ENCODE results near the gene SSTR4.

The SSTR4 gene

GRCh38 chr20:23061262-23061661, 26.1 kb downstream of the SSTR4 start:
- no peak for DNase-seq
- Mint-ChIP-seq H3K27me3 (no peaks in the 10 kb centered on the region), H3K4me1 (no peaks in the 10 kb centered on the region), H3K27ac (no peak overlapping the region), H3K4me3 (no peak overlapping the region), H3K9me3 (peaks cover 4% of the 10 kb centered on the region), H3K36me3 (ENCODE audit: low read depth) (no peaks in the 10 kb centered on the region)
- ATAC-seq = no peak

DNA sequence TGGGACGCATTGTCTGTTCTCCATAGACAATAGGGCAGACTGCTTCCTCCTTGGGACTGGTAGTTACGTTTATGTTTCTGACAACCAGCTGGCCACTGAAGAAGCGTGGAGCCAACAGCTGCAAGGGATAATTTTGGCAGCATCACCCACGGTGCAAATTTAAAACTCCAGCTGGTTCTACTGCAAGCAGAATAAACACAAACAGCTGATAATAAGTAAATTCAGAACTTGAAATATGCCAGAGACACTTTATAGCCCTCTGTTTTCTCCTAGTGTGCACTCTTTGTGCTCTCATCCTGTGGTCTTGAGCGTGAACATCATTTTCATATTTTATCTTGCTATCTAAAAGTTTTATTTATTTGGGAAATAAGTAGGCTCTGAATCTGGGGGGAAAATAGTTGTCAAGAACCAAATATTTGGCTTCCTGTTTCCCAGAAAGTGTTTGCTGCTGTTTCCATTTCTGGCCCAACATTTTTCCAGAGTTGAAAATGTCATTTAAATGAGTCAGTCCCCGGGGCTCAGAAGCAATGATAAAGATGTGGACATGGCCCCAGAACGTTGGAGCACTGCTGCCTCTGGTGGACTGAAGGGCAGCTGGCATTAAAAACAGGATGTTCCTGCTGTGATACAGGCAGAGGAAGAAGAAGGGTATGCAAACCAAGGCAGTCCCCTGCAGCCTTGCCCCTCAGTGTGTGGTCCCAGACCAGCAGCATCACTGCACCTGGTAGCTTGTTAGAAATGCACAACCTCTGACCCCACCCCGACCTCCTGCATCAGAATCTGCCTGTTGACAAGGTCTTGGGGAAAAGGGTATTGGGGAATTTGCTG, 26.8 kb downstream of the SSTR4 start:
- Mint-ChIP-seq H3K27ac (no peak overlapping the region), H3K4me3 (no peak overlapping the region), H3K4me1 (no peaks in the 10 kb centered on the region), H3K9me3 (no peaks in the 10 kb centered on the region), H3K27me3 (no peaks in the 10 kb centered on the region), H3K36me3 (ENCODE audit: low read depth) (no peaks in the 10 kb centered on the region)
- ATAC-seq (no peak), DNase-seq (no peak)

GRCh38 chr20:23062632-23063031, 27.5 kb downstream of the SSTR4 start:
- H3K4me3 Mint-ChIP-seq = no peak overlapping the region
- H3K9me3 Mint-ChIP-seq = no peaks in the 10 kb centered on the region
- no peaks in the 10 kb centered on the region for H3K4me1 Mint-ChIP-seq
- no peak overlapping the region for H3K27ac Mint-ChIP-seq
- H3K27me3 Mint-ChIP-seq = no peaks in the 10 kb centered on the region
- DNase-seq (no peak), ATAC-seq (no peak)
- no peaks in the 10 kb centered on the region for H3K36me3 Mint-ChIP-seq (ENCODE audit: low read depth)

GRCh38 chr20:23063168-23063567, 28.1 kb downstream of the SSTR4 start:
- H3K9me3 Mint-ChIP-seq = no peaks in the 10 kb centered on the region
- no peaks in the 10 kb centered on the region for H3K36me3 Mint-ChIP-seq (ENCODE audit: low read depth)
- no peak for ATAC-seq
- no peaks in the 10 kb centered on the region for H3K4me1 Mint-ChIP-seq
- H3K27me3 Mint-ChIP-seq = no peaks in the 10 kb centered on the region
- DNase-seq = no peak
- no peak overlapping the region for H3K27ac Mint-ChIP-seq
- no peak overlapping the region for H3K4me3 Mint-ChIP-seq

DNA sequence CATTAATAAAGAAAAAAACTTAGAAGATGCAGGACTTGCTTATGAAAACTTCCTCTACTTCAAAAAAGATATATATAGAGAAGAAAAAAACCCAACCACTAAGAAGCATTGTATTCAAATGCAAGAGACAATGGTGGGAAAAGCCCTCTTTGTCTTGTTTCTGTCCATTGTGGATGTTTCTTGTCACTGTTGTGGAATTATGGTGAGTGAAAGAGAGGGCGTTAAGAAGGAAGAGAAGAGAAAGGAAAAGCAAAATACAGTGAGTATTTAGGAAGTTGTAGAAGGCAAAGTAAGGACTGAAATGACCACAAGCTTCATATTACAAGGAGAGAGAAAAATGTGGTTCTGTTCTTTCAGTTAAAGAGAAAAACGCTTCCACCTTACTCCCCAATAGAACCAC, 28.5 kb downstream of the SSTR4 start:
- Mint-ChIP-seq H3K27me3 (no peaks in the 10 kb centered on the region), H3K9me3 (no peaks in the 10 kb centered on the region), H3K36me3 (ENCODE audit: low read depth) (no peaks in the 10 kb centered on the region), H3K4me1 (no peaks in the 10 kb centered on the region), H3K4me3 (no peak overlapping the region), H3K27ac (no peak overlapping the region)
- ATAC-seq (no peak), DNase-seq (no peak)

GRCh38 chr20:23065266-23066201, 30.4 kb downstream of the SSTR4 start:
- Mint-ChIP-seq H3K27me3 (no peaks in the 10 kb centered on the region), H3K4me3 (no peak overlapping the region), H3K36me3 (ENCODE audit: low read depth) (no peaks in the 10 kb centered on the region), H3K9me3 (no peaks in the 10 kb centered on the region), H3K27ac (no peak overlapping the region), H3K4me1 (no peaks in the 10 kb centered on the region)
- no peak for ATAC-seq
- DNase-seq = no peak

DNA sequence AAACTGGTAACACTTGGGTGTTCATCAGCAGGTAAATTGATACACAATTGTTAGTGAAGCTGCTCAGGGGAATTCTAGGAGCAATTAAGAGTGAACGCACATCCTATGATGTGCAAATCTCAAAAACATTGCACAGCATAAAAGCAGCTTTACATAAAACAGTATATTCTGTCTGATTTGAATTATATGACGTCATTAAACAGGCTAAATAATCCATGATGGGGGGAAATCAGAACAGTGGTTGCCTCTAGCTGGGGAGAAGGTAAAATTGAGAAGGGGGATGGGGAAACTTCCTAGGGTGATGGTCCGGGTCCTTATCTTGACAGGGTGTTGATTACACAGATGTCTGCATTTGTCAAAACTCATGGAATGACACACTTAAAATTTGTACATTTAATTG, 31.7 kb downstream of the SSTR4 start:
- Mint-ChIP-seq H3K4me3 (no peak overlapping the region), H3K27ac (no peak overlapping the region), H3K27me3 (no peaks in the 10 kb centered on the region), H3K36me3 (ENCODE audit: low read depth) (no peaks in the 10 kb centered on the region), H3K9me3 (no peaks in the 10 kb centered on the region), H3K4me1 (no peaks in the 10 kb centered on the region)
- ATAC-seq = no peak
- no peak for DNase-seq

DNA sequence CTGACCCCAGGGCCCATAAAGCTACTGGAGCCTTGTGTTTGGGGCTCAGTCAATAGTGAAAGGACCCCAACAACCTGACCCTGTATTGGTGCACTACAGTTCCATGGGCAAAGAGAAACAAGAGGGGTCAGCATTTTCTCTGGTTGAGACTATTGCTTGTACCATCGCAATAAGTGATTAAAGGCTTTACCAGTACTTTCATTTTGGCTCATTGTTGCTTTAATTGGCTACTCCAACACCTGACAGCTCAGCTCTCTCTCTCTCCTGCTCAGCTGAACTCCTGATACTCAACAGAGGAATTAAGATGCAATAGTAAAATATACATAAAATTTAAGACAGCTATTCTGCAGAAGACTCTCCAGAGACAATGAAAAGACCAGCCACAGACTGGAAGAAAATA, 33.2 kb downstream of the SSTR4 start:
- no peak overlapping the region for H3K4me3 Mint-ChIP-seq
- ATAC-seq (no peak), DNase-seq (no peak)
- no peaks in the 10 kb centered on the region for H3K9me3 Mint-ChIP-seq
- no peaks in the 10 kb centered on the region for H3K4me1 Mint-ChIP-seq
- H3K36me3 Mint-ChIP-seq (ENCODE audit: low read depth) = no peaks in the 10 kb centered on the region
- H3K27me3 Mint-ChIP-seq = no peaks in the 10 kb centered on the region
- H3K27ac Mint-ChIP-seq = no peak overlapping the region

GRCh38 chr20:23069108-23069507, 34.0 kb downstream of the SSTR4 start:
- no peak overlapping the region for H3K4me3 Mint-ChIP-seq
- H3K27me3 Mint-ChIP-seq = no peaks in the 10 kb centered on the region
- no peaks in the 10 kb centered on the region for H3K36me3 Mint-ChIP-seq (ENCODE audit: low read depth)
- DNase-seq = no peak
- H3K27ac Mint-ChIP-seq = no peak overlapping the region
- no peaks in the 10 kb centered on the region for H3K4me1 Mint-ChIP-seq
- ATAC-seq = no peak
- H3K9me3 Mint-ChIP-seq = no peaks in the 10 kb centered on the region

GRCh38 chr20:23071398-23071797, 36.3 kb downstream of the SSTR4 start:
- ATAC-seq = no peak
- Mint-ChIP-seq H3K4me3 (no peak overlapping the region), H3K27me3 (no peaks in the 10 kb centered on the region), H3K36me3 (ENCODE audit: low read depth) (no peaks in the 10 kb centered on the region), H3K4me1 (no peaks in the 10 kb centered on the region), H3K27ac (no peak overlapping the region), H3K9me3 (no peaks in the 10 kb centered on the region)
- DNase-seq = no peak

DNA sequence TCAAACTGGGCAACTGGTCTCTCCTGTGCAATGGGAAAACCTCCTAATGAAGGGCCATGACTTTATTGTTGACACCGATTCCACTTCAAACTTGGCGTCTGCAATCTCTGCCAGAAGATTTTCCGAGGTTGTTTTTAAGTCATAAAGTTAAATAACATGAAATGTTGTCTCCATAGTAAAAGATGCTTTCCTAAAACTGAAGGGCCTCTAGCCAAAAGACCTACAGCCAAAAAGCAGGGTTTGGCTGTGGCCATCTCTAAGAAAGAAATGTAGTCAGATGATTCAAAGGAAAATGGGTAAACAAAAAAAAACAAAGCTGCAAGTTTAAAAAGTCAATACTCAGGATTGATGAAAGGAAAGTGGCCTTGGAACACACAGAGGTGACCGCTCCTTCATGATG, 36.9 kb downstream of the SSTR4 start:
- Mint-ChIP-seq H3K9me3 (no peaks in the 10 kb centered on the region), H3K27me3 (no peaks in the 10 kb centered on the region), H3K4me3 (no peak overlapping the region), H3K4me1 (no peaks in the 10 kb centered on the region), H3K27ac (no peak overlapping the region), H3K36me3 (ENCODE audit: low read depth) (no peaks in the 10 kb centered on the region)
- no peak for DNase-seq
- no peak for ATAC-seq

DNA sequence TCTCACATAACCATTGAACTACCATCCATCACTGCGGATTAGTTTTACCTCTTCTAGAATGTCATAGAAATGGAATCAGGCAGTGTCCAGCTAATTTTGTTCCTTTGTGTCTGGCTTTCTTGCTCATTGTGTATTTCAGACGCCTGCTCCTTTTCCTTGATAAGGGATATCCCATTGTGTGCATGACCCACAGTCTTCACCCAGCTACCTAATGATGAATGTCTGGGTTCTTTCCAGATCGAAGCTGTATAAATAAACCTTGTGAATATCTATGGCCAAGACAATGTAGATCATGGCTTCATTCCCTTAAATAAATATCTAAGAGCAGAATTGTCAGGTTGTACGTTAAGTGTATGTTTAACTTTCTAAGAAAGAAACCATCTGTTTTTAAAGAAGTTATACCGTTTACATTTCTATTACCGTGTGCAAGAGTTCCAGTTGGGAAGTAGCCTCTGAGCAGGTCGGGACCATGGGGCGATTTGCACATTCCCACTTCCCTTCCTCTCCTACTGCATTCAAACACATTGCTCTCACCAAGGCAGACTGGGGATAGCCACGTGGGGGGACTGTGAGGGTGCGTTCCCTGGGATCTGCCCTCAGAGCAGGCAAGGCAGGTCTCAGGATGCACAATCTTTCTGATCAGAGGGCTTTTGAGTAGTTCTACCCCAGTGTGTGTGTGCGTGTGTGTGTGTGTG, 37.9 kb downstream of the SSTR4 start:
- Mint-ChIP-seq H3K4me1 (no peaks in the 10 kb centered on the region), H3K36me3 (ENCODE audit: low read depth) (no peaks in the 10 kb centered on the region), H3K9me3 (no peaks in the 10 kb centered on the region), H3K27me3 (no peaks in the 10 kb centered on the region), H3K27ac (no peak overlapping the region), H3K4me3 (no peak overlapping the region)
- DNase-seq (no peak), ATAC-seq (no peak)

- no peaks in the 10 kb centered on the region for H3K9me3 Mint-ChIP-seq
- ATAC-seq = no peak
These were observed 38.9 kb downstream of the SSTR4 start for GRCh38 chr20:23074052-23074451.

DNA sequence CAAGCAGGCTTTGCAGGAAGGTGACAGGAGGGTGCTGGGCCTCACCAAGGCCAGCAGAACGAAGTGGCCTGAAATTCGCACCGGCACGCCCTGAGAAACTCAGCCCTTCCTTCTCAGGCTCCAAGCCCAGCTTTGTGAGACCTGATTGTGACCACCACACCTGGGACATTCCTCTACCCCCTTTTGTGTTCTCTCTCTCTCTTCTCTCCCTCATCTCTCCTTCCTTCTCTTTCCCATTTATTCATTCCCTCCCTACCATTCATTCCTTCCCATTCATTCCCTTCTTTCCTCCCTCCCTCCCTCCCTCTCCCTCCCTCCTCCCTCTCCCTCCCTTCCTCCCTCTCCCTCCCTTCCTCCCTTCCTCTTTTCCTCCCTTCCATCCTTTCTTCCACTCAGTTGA, 42.2 kb downstream of the SSTR4 start:
- Mint-ChIP-seq H3K36me3 (ENCODE audit: low read depth) (no peaks in the 10 kb centered on the region), H3K4me1 (no peaks in the 10 kb centered on the region), H3K27me3 (peaks cover 3% of the 10 kb centered on the region), H3K9me3 (no peaks in the 10 kb centered on the region), H3K27ac (no peak overlapping the region), H3K4me3 (no peak overlapping the region)
- ATAC-seq (no peak), DNase-seq (no peak)

More at GRCh38 chr20:23074052-23074451, 38.9 kb downstream of the SSTR4 start:
- Mint-ChIP-seq H3K4me3 (no peak overlapping the region), H3K36me3 (ENCODE audit: low read depth) (no peaks in the 10 kb centered on the region), H3K27me3 (peaks cover 3% of the 10 kb centered on the region), H3K27ac (no peak overlapping the region), H3K4me1 (no peaks in the 10 kb centered on the region)
- no peak for DNase-seq
